Liver (tissue), 9 donors: ENCODE measurements around the gene PCYT1B. TPM values are rescaled to one million over a fixed set of nuclear protein-coding genes. Genes with fewer than 3 reads are reported as not detected.

Experiments
- DNase-seq: peaks from one replicate; pipeline ENCODE4 v3.0.0-alpha.2; 2017; ENCODE audit warnings: low spot score
- H3K27ac ChIP-seq, 2 donors: one replicate each; pipeline ENCODE4 v1.7.0; 2013; ENCODE audit warnings: inconsistent platforms in 2 of 2, low read length in 2 of 2, control low read depth in 1 of 2, low read depth in 1 of 2, mild to moderate bottlenecking in 1 of 2
- H3K27me3 ChIP-seq, 4 donors: one replicate each; pipeline versions ENCODE4 v1.6.1 to v1.7.0; 2013; ENCODE audit warnings: low read length in 3 of 4, inconsistent platforms in 1 of 4, mild to moderate bottlenecking in 1 of 4, moderate library complexity in 1 of 4; ENCODE audit not compliant: control insufficient read depth in 4 of 4, insufficient read depth in 4 of 4
- H3K36me3 ChIP-seq, 4 donors: one replicate each; pipeline versions ENCODE4 v1.6.1 to v1.7.0; 2013; ENCODE audit warnings: low read length in 3 of 4, mild to moderate bottlenecking in 3 of 4, low read depth in 1 of 4, moderate library complexity in 1 of 4; ENCODE audit not compliant: control insufficient read depth in 4 of 4, insufficient read depth in 3 of 4
- H3K4me1 ChIP-seq, 4 donors: one replicate each; pipeline versions ENCODE4 v1.6.1 to v1.7.0; 2013; ENCODE audit warnings: low read length in 3 of 4, mild to moderate bottlenecking in 3 of 4, moderate library complexity in 1 of 4; ENCODE audit not compliant: control insufficient read depth in 4 of 4, insufficient read depth in 4 of 4
- H3K4me3 ChIP-seq, 3 donors: one replicate each; pipeline versions ENCODE4 v1.6.1 to v1.7.0; 2013; ENCODE audit warnings: low read length in 3 of 3, control low read depth in 1 of 3, low read depth in 1 of 3, mild to moderate bottlenecking in 1 of 3
- H3K9ac ChIP-seq, 2 donors: one replicate each; pipeline ENCODE4 v1.7.0; 2013; ENCODE audit warnings: low read length in 2 of 2, mild to moderate bottlenecking in 2 of 2, moderate library complexity in 2 of 2, control low read depth in 1 of 2, low read depth in 1 of 2
- H3K9me3 ChIP-seq, 4 donors: one replicate each; pipeline versions ENCODE4 v1.6.1 to v1.7.0; 2013; ENCODE audit warnings: low read length in 3 of 4; ENCODE audit not compliant: control insufficient read depth in 4 of 4
- EGR1 ChIP-seq, 2 donors: IDR thresholded peaks; 2 replicates each; pipeline ENCODE4 v1.6.1; 2016 to 2018; ENCODE audit warnings: antibody characterized with exemption in 2 of 2, low read depth in 2 of 2
- FOXA2 ChIP-seq: IDR thresholded peaks from 2 replicates; pipeline ENCODE4 v1.6.1; 2016; ENCODE audit warnings: antibody characterized with exemption
- HNF4A ChIP-seq, 2 donors: conservative IDR thresholded peaks; 2 replicates each; pipeline ENCODE4 v1.6.1; 2016; ENCODE audit warnings: antibody characterized with exemption in 2 of 2, mild to moderate bottlenecking in 2 of 2
- HNF4G ChIP-seq: IDR thresholded peaks from 2 replicates; pipeline ENCODE4 v1.6.1; 2016; ENCODE audit warnings: antibody characterized with exemption
- JUND ChIP-seq, 2 donors: IDR thresholded peaks; 2 replicates each; pipeline ENCODE4 v1.6.1; 2016; ENCODE audit warnings: antibody characterized with exemption in 2 of 2
- RAD21 ChIP-seq, 2 donors: IDR thresholded peaks; 2 replicates each; pipeline ENCODE4 v1.6.1; 2016; ENCODE audit warnings: antibody characterized with exemption in 2 of 2, mild to moderate bottlenecking in 2 of 2
- SP1 ChIP-seq: IDR thresholded peaks from 2 replicates; pipeline ENCODE4 v1.6.1; 2018; ENCODE audit warnings: antibody characterized with exemption, mild to moderate bottlenecking
- YY1 ChIP-seq: IDR thresholded peaks from 2 replicates; pipeline ENCODE4 v1.6.1; 2016; ENCODE audit warnings: antibody characterized with exemption, mild to moderate bottlenecking
- WGBS: extraction: QIAGEN DNeasy Blood & Tissue Kit; methylation state at CpG from one replicate; pipeline ENCODE4 v1.1.7; 2013; 5-methylcytosine and 5-hydroxymethylcytosine counted together
- polyA plus RNA-seq, 2 donors: library from polyadenylated mRNA; stranded (reverse) in 1 of 2; unstranded in 1 of 2; fragments of 200-250 nt in 1 of 2; fragments of >200 nt in 1 of 2; fragmentation: Nextera tagmentation in 1 of 2; extraction: Ambion mirVana in 1 of 2; gene quantifications; one replicate each; pipeline versions ENCODE4 v1.2.1 to v1.2.3, GENCODE V29; 2013 to 2015
- total RNA-seq, 2 donors: library from RNA; depleted of rRNA; stranded (reverse); fragments of >200 nt; gene quantifications; one replicate each; pipeline ENCODE4 v1.2.3, GENCODE V29; 2014
- TF ChIP-seq, protein P1 (sequence below): IDR thresholded peaks from 2 replicates; pipeline ENCODE4 v1.6.1; 2016; ENCODE audit warnings: antibody characterized with exemption
- TF ChIP-seq, protein P2 (sequence below): IDR thresholded peaks from 2 replicates; pipeline ENCODE4 v1.6.1; 2016; ENCODE audit warnings: antibody characterized with exemption
- TF ChIP-seq, protein P3 (sequence below): IDR thresholded peaks from 2 replicates; pipeline ENCODE4 v1.6.1; 2016; ENCODE audit warnings: antibody characterized with exemption, mild to moderate bottlenecking
- TF ChIP-seq, protein P4 (sequence below): IDR thresholded peaks from 2 replicates; pipeline ENCODE4 v1.6.1; 2016; ENCODE audit warnings: antibody characterized with exemption
- TF ChIP-seq, protein P5 (sequence below): fragments of 150-350 bp; IDR thresholded peaks from 2 replicates; pipeline ENCODE4 v1.5.1; 2017; ENCODE audit warnings: improper control_type of control experiment, low read depth, low read length; ENCODE audit not compliant: missing input control
- donor health status: healthy.
- donor health status: healthy.
- donor health status: healthy.
- donor health status: healthy.
- donor health status: healthy.

PCYT1B gene
- total and polyA plus RNA-seq, 4 donors, result under 0.01 to 2.1 (median 0.06) TPM; not detected in 1

DNA sequence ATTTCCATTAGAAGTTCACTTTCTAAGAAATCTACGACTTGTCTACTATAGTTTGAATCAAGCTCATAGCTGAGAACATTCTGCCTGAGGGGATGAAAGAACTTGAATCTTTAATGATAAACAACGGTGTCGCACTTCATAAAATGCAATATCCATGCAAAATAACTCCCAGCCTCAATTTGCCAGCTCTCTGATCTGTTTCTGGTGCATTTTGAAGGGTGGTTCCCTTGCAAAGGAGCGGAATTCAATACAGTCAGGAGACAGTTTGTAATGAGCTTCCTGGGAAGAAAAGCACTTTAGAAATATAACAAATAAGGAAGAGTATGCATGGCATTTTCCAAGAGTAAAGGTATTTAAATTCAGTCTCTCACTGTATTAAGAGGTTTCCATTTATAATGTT is 80.0 kb downstream of the PCYT1B start:
- Histone ChIP-seq H3K4me1 (no peaks in the 10 kb centered on the region), H3K36me3 (no peaks in the 10 kb centered on the region), H3K27ac (no peak overlapping the region), H3K9ac (no peak overlapping the region), H3K4me3 (no peak overlapping the region), H3K27me3 (no peaks in the 10 kb centered on the region), H3K9me3 (no peaks in the 10 kb centered on the region)
- no peak for TF ChIP-seq JUND (IDR thresholded peaks at IDR 0.05)
- no peak for TF ChIP-seq HNF4G
- TF ChIP-seq HNF4A (conservative IDR thresholded peaks at IDR 0.05), result no peak
- TF ChIP-seq, protein P1, sequence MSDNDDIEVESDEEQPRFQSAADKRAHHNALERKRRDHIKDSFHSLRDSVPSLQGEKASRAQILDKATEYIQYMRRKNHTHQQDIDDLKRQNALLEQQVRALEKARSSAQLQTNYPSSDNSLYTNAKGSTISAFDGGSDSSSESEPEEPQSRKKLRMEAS, result no peak
- no peak for TF ChIP-seq FOXA2
- no peak for TF ChIP-seq YY1
- TF ChIP-seq, protein P2, sequence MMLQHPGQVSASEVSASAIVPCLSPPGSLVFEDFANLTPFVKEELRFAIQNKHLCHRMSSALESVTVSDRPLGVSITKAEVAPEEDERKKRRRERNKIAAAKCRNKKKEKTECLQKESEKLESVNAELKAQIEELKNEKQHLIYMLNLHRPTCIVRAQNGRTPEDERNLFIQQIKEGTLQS, result no peak
- TF ChIP-seq SP1, result no peak
- TF ChIP-seq, protein P3, sequence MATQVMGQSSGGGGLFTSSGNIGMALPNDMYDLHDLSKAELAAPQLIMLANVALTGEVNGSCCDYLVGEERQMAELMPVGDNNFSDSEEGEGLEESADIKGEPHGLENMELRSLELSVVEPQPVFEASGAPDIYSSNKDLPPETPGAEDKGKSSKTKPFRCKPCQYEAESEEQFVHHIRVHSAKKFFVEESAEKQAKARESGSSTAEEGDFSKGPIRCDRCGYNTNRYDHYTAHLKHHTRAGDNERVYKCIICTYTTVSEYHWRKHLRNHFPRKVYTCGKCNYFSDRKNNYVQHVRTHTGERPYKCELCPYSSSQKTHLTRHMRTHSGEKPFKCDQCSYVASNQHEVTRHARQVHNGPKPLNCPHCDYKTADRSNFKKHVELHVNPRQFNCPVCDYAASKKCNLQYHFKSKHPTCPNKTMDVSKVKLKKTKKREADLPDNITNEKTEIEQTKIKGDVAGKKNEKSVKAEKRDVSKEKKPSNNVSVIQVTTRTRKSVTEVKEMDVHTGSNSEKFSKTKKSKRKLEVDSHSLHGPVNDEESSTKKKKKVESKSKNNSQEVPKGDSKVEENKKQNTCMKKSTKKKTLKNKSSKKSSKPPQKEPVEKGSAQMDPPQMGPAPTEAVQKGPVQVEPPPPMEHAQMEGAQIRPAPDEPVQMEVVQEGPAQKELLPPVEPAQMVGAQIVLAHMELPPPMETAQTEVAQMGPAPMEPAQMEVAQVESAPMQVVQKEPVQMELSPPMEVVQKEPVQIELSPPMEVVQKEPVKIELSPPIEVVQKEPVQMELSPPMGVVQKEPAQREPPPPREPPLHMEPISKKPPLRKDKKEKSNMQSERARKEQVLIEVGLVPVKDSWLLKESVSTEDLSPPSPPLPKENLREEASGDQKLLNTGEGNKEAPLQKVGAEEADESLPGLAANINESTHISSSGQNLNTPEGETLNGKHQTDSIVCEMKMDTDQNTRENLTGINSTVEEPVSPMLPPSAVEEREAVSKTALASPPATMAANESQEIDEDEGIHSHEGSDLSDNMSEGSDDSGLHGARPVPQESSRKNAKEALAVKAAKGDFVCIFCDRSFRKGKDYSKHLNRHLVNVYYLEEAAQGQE, result no peak
- TF ChIP-seq, protein P4, sequence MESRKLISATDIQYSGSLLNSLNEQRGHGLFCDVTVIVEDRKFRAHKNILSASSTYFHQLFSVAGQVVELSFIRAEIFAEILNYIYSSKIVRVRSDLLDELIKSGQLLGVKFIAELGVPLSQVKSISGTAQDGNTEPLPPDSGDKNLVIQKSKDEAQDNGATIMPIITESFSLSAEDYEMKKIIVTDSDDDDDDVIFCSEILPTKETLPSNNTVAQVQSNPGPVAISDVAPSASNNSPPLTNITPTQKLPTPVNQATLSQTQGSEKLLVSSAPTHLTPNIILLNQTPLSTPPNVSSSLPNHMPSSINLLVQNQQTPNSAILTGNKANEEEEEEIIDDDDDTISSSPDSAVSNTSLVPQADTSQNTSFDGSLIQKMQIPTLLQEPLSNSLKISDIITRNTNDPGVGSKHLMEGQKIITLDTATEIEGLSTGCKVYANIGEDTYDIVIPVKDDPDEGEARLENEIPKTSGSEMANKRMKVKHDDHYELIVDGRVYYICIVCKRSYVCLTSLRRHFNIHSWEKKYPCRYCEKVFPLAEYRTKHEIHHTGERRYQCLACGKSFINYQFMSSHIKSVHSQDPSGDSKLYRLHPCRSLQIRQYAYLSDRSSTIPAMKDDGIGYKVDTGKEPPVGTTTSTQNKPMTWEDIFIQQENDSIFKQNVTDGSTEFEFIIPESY, result no peak
- DNase-seq, result no peak
- WGBS, result 94% methylated on average over 4 of the region's 4 CpGs

DNA sequence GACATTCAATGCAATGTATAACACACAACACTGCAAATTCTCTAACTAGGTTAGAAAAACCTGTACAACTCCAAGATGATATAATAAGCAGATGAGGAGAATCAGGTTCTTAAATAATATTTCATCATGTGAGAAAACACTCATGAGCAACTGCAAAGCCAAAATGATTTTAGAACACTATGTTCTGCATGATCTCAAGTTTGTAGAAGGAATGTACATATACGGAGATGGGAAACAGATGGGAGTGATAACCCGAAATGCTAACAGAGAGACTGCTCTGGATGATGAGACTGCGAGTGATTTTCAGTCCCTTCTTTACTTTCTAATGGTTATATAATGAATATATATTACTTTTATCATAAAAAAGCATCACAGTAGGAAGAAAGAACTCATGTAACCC is 80.9 kb downstream of the PCYT1B start:
- 77% methylated on average over 3 of the region's 3 CpGs for WGBS
- Histone ChIP-seq H3K27me3 (no peaks in the 10 kb centered on the region), H3K4me3 (no peak overlapping the region), H3K27ac (no peak overlapping the region), H3K36me3 (no peaks in the 10 kb centered on the region), H3K9me3 (no peaks in the 10 kb centered on the region), H3K4me1 (no peaks in the 10 kb centered on the region), H3K9ac (no peak overlapping the region)
- DNase-seq, result no peak
- no peak for TF ChIP-seq RAD21 (IDR thresholded peaks at IDR 0.05)
- TF ChIP-seq YY1, result no peak
- TF ChIP-seq EGR1 (IDR thresholded peaks at IDR 0.05; ENCODE audit: low read depth in 2 of 2), result no peak
- TF ChIP-seq, protein P1, result no peak
- no peak for TF ChIP-seq JUND (IDR thresholded peaks at IDR 0.05)
- TF ChIP-seq, protein P2, result no peak
- TF ChIP-seq, protein P5, sequence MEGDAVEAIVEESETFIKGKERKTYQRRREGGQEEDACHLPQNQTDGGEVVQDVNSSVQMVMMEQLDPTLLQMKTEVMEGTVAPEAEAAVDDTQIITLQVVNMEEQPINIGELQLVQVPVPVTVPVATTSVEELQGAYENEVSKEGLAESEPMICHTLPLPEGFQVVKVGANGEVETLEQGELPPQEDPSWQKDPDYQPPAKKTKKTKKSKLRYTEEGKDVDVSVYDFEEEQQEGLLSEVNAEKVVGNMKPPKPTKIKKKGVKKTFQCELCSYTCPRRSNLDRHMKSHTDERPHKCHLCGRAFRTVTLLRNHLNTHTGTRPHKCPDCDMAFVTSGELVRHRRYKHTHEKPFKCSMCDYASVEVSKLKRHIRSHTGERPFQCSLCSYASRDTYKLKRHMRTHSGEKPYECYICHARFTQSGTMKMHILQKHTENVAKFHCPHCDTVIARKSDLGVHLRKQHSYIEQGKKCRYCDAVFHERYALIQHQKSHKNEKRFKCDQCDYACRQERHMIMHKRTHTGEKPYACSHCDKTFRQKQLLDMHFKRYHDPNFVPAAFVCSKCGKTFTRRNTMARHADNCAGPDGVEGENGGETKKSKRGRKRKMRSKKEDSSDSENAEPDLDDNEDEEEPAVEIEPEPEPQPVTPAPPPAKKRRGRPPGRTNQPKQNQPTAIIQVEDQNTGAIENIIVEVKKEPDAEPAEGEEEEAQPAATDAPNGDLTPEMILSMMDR, result no peak
- no peak for TF ChIP-seq HNF4G
